Right atrium auricular region (tissue), 2 donors: ENCODE data around the gene STAG1. TPM values are rescaled to one million over a fixed set of nuclear protein-coding genes. Genes with fewer than 3 reads are reported as not detected.

Source experiments
- DNase-seq: peaks from one replicate; pipeline ENCODE4 v3.0.0-alpha.2; 2019; ENCODE audit warnings: low spot score
- H3K27ac ChIP-seq, 2 donors: fragments of 200-600 bp; sonication (generic); 1 replicate in 1 of 2; 2 replicates in 1 of 2; pipeline ENCODE4 v1.5.1; 2016 to 2019
- H3K27me3 ChIP-seq, 2 donors: fragments of 200-600 bp; sonication (generic); one replicate each; pipeline versions ENCODE4 v1.5.1 to v1.6.0; 2017 to 2019
- H3K36me3 ChIP-seq: fragments of 200-600 bp; sonication (generic); one replicate; pipeline ENCODE4 v1.5.1; 2016
- H3K4me1 ChIP-seq, 2 donors: fragments of 200-600 bp; sonication (generic); one replicate each; pipeline versions ENCODE4 v1.5.1 to v1.6.0; 2017 to 2019
- H3K4me3 ChIP-seq, 2 donors: fragments of 200-600 bp; sonication (generic); 1 replicate in 1 of 2; 2 replicates in 1 of 2; pipeline ENCODE4 v1.5.1; 2017 to 2019; ENCODE audit warnings: mild to moderate bottlenecking in 1 of 2, moderate library complexity in 1 of 2
- H3K9me3 ChIP-seq, 2 donors: fragments of 200-600 bp; sonication (generic); one replicate each; pipeline ENCODE4 v1.5.1; 2019
- CTCF ChIP-seq, 2 donors: fragments of 200-600 bp; sonication (generic); IDR thresholded peaks; one replicate each; pipeline ENCODE4 v1.5.1; 2019; ENCODE audit warnings: antibody characterized with exemption in 2 of 2
- total RNA-seq, 2 donors: library from RNA; depleted of rRNA; stranded (reverse); fragments of >200 nt; gene quantifications; one replicate each; pipeline ENCODE4 v1.1.0, GENCODE V29; 2016

The STAG1 gene
- total RNA-seq, 2 donors from 2014 or later = 16.5 to 24.8 TPM

GRCh38 chr3:136396916-136397315 is 355.3 kb downstream of the STAG1 start:
- no peak overlapping the region for H3K27ac ChIP-seq

GRCh38 chr3:136390574-136390973 is 361.6 kb downstream of the STAG1 start:
- H3K27me3 ChIP-seq = no peaks in the 10 kb centered on the region
- no peaks in the 10 kb centered on the region for H3K9me3 ChIP-seq
- no peaks in the 10 kb centered on the region for H3K4me1 ChIP-seq
- H3K36me3 ChIP-seq = no peaks in the 10 kb centered on the region
- TF ChIP-seq CTCF (IDR thresholded peaks at IDR 0.05) = no peak
- H3K27ac ChIP-seq = no peak overlapping the region
- no peak for DNase-seq
- no peak overlapping the region for H3K4me3 ChIP-seq

More at GRCh38 chr3:136396916-136397315, 355.3 kb downstream of the STAG1 start:
- Histone ChIP-seq H3K9me3 (no peaks in the 10 kb centered on the region), H3K36me3 (peaks cover 8% of the 10 kb centered on the region), H3K4me3 (no peak overlapping the region), H3K27me3 (no peaks in the 10 kb centered on the region), H3K4me1 (no peaks in the 10 kb centered on the region)
- TF ChIP-seq CTCF (IDR thresholded peaks at IDR 0.05) = no peak
- DNase-seq = no peak

- no peaks in the 10 kb centered on the region for H3K27me3 ChIP-seq
- no peak for TF ChIP-seq CTCF (IDR thresholded peaks at IDR 0.05)
- H3K4me3 ChIP-seq = no peak overlapping the region
- DNase-seq = no peak
- H3K36me3 ChIP-seq = no peaks in the 10 kb centered on the region
- H3K9me3 ChIP-seq = no peaks in the 10 kb centered on the region
- no peaks in the 10 kb centered on the region for H3K4me1 ChIP-seq
- H3K27ac ChIP-seq = no peak overlapping the region
Observed at GRCh38 chr3:136387031-136387430, 365.1 kb downstream of the STAG1 start.

- no peak for DNase-seq
- H3K4me3 ChIP-seq = no peak overlapping the region
- H3K27me3 ChIP-seq = no peaks in the 10 kb centered on the region
- H3K27ac ChIP-seq = no peak overlapping the region
- H3K36me3 ChIP-seq = no peaks in the 10 kb centered on the region
- H3K4me1 ChIP-seq = no peaks in the 10 kb centered on the region
- no peak for TF ChIP-seq CTCF (IDR thresholded peaks at IDR 0.05)
- no peaks in the 10 kb centered on the region for H3K9me3 ChIP-seq
Observed at GRCh38 chr3:136385457-136385856, 366.7 kb downstream of the STAG1 start.

GRCh38 chr3:136381051-136381450 is 371.1 kb downstream of the STAG1 start:
- H3K27ac ChIP-seq = no peak overlapping the region
- H3K4me3 ChIP-seq = no peak overlapping the region
- no peaks in the 10 kb centered on the region for H3K27me3 ChIP-seq
- no peaks in the 10 kb centered on the region for H3K9me3 ChIP-seq
- H3K4me1 ChIP-seq = no peaks in the 10 kb centered on the region
- peaks cover 7% of the 10 kb centered on the region for H3K36me3 ChIP-seq
- TF ChIP-seq CTCF (IDR thresholded peaks at IDR 0.05) = no peak
- no peak for DNase-seq

- H3K4me3 ChIP-seq = no peak overlapping the region
- no peaks in the 10 kb centered on the region for H3K9me3 ChIP-seq
- H3K27me3 ChIP-seq = no peaks in the 10 kb centered on the region
- peaks cover 7% of the 10 kb centered on the region for H3K36me3 ChIP-seq
- H3K4me1 ChIP-seq = no peaks in the 10 kb centered on the region
- no peak for TF ChIP-seq CTCF (IDR thresholded peaks at IDR 0.05)
- no peak for DNase-seq
- no peak overlapping the region for H3K27ac ChIP-seq
Observed at GRCh38 chr3:136380530-136380929, 371.6 kb downstream of the STAG1 start.
